Stimulated activated CD4-positive, alpha-beta T cell treated with anti-CD3 and anti-CD28 coated beads, TNF-alpha, amount 100 ng/mL, for 48 hours (primary cell): ENCODE results near the gene MRPL55.
A peak's percentile ranks its signal among the peaks of the same experiment; 100 is the strongest.
"Not testable (repeated sequence)": the region's sequence is repeated elsewhere in the genome, so short reads cannot be mapped to it uniquely, and the experiment has no call there.

Experiments used
- DNase-seq, 3 donors: peaks; one replicate each; pipeline ENCODE4 v3.0.0-alpha.2; 2020; ENCODE audit warnings: low read depth in 3 of 3

MRPL55 gene

GRCh38 chr1:228122921-228123441 is 13.9 kb upstream of the MRPL55 start:
- no peak for DNase-seq

- DNase-seq: no peak
These were observed 11.9 kb upstream of the MRPL55 start for GRCh38 chr1:228120857-228121489.

- no peak for DNase-seq
These were observed 11.3 kb upstream of the MRPL55 start for GRCh38 chr1:228120351-228120750.

DNA sequence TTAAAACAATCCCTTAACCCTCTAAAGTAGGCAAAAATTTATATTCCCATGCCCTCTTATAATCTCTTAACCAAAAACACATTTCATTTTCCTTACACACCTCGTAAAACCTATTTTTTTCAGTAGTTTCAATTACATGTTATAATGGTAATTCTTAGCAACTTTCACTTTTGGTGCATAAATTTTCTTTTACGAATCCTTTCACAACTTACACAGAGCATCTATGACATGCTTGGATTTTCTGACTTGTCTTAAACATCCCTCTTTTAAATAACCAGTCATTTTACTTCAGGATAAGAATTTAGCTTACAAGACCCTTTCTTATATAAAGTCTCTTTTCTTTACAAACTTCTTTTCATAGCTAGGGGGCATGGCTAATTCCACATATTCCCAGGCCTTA is 8.9 kb upstream of the MRPL55 start:
- DNase-seq: no peak

- no peak for DNase-seq
These were observed 8.2 kb upstream of the MRPL55 start for GRCh38 chr1:228117335-228117734.

GRCh38 chr1:228114827-228115226 is 5.7 kb upstream of the MRPL55 start:
- DNase-seq: no peak

- no peak for DNase-seq
These were observed 3.5 kb upstream of the MRPL55 start for GRCh38 chr1:228112617-228113016.

DNA sequence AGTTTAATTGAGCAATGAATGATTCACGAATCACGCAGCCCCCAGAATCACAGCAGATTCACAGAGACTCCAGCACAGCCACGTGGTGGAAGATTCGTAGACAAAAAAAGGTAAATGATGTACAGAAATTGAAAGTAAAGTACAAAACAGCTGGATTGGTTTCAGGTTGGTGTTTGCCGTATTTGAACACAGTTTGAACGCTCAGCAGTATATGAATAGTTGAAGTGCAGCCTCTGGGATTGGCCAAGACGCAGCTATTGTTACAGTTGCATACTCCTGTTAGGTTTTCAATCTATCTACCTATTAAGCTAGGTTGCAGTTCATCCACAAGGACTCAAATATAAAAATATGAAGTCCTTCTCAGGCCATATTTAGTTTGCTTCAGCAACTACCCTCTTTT is 3.1 kb upstream of the MRPL55 start:
- DNase-seq: no peak

DNA sequence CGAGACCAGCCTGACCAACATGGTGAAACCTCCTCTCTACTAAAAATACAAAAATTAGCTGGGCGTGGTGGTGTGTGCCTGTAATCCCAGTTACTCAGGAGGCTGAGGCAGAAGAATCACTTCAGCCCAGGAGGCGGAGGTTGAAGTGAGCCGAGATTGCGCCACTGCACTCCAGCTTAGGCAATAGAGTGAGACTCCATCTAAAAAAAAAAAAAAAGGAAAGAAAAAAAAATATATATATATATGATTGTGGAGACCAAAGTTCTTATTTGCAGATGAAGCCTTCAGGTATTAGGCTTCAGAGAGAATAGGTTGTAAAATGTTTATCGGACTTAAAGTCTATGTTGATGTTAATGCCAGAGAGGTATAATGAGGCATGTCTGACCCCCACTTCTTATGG is 2.2 kb upstream of the MRPL55 start:
- DNase-seq: not testable (repeated sequence)

GRCh38 chr1:228110556-228110955 is 1.5 kb upstream of the MRPL55 start:
- no peak for DNase-seq

DNA sequence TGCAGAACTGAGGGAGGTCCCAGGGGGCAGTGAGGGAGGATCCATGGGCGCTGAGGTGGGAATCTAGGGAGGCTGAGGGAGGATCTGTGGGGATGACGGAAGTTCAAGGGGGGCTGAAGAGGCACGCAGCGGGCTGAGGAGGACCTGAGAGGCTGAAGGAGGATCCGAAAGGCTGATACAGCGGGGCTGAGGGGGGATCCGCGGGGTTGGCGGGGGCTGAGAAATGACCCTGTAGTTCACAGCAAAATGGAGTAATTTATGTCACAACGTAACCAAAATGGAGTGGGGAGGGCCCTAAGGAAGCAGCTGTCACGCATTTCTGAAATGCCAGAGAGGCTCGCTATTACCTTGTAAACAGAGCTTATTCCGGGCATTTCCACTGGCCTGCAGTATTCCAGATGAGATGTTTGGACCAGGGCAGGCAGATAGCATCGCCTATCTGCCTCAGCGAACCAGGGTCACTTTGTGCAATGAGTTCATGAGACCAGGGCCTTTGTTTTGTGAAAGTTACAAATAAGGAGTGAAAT is 926 bp upstream of the MRPL55 start:
- no peak for DNase-seq

GRCh38 chr1:228108742-228109072 is 392 bp downstream of the MRPL55 start:
- DNase-seq: no peak

DNA sequence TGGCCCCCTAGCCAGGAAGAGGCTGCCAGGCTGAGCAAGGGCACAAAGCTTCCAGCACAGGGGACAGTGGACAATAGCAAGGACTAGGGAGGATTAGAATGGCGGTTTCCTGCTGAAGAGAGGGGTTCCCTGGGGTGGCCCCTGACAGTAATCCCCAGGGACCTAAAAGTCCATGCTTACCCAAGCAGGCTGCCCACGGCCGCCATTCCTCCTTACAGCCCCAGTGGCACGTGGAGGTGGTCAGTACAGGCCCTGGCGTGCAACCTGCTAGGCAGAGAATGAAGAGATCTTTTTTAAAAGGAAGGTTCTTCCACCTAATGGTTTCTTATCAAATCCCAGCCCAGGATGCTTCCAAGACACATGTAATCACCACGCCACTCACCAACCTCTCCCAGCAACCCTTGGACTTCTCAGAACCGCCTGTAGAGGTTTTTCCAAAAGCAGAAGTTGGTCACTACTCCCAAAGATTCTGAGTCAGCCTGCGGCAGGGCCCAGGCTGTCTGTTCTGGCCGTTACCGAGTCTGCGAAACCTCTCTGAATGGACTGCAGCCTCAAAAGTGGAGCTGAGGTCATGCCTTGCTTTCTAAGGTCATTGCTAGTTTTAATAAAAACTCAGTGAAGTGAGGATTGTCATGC is 926 bp downstream of the MRPL55 start:
- no peak for DNase-seq

- no peak for DNase-seq
These were observed 1.5 kb downstream of the MRPL55 start for GRCh38 chr1:228107636-228108035.

DNA sequence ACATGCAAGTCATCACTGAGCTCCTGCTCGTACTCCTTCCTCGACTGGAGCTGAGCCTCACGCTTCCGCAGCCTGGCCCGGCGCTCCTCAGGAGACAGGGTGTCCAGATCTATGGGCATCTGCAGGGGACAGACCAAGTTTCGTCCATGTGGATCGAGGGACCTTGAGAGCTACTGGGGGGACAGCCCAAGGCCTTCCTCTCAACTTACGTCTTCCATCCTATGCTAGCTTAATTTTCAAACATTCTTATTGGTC is 2.4 kb downstream of the MRPL55 start:
- no peak for DNase-seq

GRCh38 chr1:228105996-228106799 is 2.9 kb downstream of the MRPL55 start:
- no peak for DNase-seq

DNA sequence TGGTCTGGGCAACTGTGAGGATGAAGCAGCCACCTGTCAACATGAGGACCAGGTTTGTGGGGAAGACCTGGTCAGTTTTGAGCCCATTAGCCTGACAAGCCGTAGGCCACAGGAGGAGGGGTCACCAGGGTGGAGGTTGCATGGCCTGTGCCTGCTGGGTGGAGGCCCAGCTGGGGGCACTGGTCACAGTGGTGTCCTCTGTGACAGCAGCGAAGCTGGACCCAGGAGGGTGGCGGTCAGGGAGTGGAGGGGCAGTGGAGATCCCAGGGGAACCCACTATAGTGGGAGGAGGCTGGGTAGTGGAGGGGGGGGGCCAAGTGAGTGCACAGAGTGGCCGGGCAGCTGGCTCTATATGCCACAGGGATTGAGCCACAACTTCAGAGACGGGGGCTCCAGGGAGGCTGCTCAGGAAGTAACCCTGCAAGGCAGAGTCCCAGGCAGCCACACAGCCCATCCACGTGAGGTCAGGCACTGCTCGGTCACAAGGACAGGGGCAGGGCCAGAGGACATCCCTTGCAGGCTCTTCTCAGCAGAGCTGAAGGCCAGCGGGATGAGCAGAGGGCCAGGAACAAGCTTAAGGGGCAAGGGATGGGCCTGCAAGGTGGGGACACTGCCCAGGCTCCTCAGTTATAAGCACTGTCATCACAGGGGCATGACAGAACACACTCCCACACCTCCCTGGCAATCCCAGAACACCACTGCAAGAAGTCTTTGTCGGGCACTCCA is 3.7 kb downstream of the MRPL55 start:
- no peak for DNase-seq

DNA sequence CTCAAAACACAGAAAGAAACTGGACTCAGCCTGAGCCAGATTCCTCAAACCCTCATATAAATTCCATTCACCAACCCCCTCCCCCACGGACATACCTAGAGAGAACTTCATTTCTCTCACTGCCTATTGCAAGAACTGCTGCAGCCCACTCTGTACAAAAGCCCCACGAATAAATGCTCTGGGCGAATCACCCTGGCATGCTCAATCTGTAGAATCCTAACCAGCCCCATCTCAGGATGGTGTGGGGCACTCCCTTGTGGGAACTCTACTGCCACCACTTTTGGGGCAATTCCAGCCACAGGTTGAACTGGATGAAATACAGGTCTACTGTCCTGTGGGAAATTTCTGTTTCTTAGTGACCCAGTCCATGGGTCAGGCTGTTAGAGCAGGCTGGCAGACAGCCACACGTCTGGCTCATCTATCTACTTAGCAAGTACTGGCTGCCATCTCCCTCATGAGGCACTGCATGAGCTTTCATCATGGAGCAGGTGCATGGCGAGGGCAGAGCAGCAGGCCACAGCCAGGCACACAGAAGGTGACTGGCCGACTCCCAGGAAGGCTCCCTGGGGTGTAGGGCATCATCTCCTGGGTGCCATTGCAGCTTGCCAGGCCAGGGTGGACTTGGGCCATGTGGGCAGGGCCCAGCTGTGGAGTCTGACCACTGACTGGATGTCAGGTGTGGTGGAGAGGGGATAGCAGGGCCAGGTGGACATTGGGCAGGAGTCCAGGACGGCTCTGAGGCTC is 4.4 kb downstream of the MRPL55 start:
- DNase-seq: no peak

- peak; percentile 89 to 92 (median 90) for DNase-seq
These were observed 6.1 kb downstream of the MRPL55 start, which contains the start of gene C1orf35 for GRCh38 chr1:228102791-228103620. Gene C1orf35 (minus strand): TSS chr1:228103325. CDS start chr1:228103227, 98 bp downstream.

DNA sequence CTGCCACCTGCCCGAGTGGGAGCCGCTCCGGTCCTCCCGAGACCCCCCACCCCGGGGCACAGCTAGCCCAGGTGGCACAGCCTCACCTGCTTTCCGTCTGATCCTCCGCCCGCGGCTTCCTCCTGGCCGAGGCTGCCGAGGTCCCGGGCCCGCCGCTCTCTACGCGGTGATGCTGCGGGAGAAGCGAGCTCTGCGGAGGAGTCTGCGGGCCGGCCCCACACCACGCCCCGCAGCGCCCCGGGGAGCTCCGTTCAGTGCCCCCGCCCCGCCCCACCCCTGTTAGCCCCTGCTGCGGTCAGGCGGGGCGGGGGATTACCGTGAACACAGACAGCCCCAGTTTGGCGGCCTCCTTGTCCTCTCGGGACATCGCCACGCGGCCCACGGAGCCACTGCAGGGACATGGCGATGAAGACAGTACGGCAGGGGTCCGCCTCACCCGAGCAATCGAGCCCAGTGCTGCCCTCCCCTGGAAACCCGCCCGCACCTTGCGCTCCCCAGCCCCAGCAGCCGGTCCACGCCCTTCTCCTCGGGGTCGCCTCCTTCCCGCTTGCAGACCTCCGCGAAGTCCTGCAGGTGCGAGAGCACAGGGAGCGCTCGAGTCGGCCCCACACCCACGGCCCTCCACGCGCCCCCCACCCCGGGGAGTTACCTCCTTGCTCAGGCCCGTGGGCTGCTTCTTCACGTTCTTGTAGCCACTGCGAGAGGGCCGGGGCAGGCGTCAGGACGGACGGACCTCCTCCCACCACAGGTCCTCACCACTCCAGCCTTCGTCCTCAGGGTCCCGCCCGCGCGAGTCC is 6.9 kb downstream of the MRPL55 start:
- peak in 1 of 3 donors; percentile 45 for DNase-seq
